NCI-H1417 treated with DMSO at 0.1 percent for 48 hours (cell line): ENCODE results near the gene TMEM47.

ENCODE experiments used
- DNase-seq: peaks from one replicate; lab custom pipeline; 2025; lab: John Stamatoyannopoulos, UW

Gene TMEM47

DNA sequence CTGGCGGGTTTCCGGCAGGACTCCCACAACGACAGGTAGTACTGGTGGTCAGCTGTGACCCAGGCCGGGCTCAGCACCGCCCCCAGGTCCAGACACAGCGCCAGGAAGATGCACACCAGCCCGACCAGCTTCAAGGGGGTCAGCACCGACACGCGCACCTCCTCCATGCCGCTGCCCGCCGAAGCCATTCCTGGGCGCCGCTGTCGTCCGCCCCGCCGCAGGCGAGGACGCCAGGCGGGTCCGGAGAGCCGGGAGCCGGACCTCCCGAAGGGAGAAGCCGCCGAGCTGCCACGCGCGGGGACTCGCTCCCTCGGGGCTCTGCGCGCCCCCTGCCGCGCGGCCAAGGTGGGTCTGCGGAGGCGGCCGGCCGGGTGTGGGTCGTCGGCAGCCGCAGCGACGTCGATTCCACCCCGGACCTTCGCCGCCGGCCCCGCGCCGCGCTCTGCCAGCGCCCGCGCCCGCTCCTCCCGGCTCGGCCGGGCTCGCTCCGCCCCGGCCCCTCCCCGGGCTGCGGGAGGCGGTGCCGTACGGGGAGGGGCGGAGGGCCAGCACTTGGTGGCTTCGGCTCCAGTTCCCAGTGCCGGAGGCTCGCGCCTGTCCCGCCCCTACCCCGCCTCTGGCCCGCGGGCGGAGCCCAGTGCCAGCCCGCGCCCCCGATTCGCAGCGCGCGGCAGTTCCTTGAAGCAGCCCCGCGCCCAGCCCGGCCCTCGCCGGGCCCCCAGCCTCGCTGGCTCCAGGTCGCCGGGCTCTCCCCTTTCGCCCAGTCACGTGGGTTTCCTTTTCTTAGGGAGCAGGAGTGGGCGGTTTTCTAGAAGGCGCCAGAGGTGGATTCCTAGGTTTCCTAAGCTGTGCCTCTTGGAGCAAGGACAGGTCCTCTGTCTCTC lies at the start of gene TMEM47:
TMEM47 (minus strand) TSS at position 444 of the 884 bp plus-strand sequence; CDS start at position 188, 256 bp downstream.
- DNase-seq = peak; percentile 34

DNA sequence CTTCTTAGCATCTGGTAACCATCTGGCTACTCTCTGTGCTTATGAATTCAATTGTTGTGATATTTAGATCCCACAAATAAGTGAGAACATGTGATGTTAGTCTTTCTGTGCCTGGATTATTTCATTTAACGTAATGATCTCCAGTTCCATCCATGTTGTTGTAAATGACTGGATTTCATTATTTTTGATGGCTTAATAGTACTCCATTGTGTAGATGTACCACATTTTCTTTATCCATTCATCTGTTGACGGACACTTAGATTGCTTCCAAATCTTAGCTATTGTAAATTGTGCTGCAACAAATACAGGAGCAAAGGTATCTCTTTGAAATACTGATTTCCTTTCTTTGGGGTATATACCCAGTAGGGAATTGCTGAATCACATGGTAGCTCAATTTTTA lies 30.0 kb upstream of the TMEM47 start:
- no peak for DNase-seq

DNA sequence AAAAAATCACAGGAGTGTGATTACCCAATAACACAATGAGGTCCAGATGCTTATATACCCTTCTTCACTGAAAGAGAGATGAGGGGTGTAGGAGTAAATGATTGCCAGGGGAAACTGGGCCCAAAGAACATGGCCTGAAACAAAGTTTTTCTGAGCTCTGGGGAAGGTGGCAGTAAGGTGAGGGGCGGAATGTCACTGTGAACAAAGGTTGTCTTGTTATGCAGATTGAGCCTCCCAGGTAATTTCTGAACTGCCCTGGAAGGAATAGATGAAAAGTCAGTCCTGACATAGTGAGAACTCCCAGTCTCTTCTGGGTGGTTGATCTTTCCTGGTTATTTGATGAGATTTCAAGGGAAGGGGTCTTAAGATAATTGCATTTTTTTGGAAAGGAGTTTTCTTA lies 2.5 kb upstream of the TMEM47 start:
- no peak for DNase-seq

GRCh38 chrX:34658326-34658725 lies 1.2 kb upstream of the TMEM47 start:
- DNase-seq = no peak

GRCh38 chrX:34657726-34658070 lies 613 bp upstream of the TMEM47 start:
- DNase-seq = no peak

DNA sequence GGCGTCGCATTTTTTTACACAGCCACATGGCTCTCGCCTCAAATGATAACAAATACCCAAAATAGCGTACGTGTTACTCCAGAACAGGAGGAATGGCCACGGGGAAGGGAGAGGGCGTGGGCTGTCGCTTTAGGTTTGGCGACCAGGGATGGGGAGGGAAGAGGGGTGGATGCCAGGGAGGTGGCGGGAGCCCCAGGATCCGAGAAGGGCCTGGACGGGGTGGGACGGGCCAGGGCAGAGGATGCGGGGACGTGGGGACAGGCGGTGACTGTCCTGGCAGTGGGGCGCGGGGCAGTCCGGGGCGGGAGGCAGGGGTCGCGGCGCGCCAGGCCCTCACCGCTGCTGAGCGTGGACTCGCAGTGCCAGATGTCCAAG lies 631 bp downstream of the TMEM47 start:
- no peak for DNase-seq

DNA sequence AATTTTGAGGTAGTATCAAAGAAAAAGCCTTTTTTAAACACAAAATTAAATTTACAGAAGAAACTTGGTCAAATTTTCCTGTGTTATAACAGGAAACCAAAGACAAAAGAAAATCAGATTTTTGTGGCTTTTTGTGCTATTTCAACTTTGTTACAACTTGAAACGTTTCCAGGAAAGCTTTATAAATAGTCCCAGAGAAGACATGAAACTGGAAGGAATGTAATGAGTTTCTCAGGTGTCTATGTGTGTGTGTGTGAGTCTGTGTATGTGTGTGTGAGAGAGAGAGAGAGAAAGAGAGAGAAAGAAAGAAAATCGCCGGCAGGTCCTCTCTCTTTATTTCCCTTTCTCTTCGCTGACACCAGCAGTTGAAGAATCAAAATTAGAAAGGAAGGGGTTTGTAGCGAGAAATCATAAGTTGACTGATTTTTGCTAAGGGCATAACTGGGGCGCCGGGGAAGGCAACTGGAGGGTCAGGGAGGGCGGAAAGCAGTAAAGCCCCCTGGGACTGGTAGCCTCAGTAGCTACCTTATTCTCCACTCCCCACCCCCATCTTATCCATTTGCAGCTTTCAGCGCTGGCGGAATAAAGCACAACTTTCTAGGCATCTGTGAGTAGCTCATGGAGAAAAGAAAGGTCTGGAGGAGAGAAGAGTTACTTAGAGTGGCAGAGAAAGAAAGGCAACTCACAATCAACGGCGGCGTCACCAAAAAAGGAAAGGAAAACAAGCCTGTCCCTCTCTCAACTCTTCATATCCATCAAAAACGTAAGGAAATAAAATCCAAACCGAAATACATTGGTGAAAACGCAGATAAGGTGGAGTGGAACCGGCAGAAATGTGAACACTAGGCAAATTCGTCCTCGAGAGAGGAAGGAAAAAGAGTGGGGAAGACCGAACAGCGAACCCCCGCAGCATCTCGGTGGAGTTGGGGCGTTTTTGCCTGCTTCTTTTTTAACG lies 1.3 kb downstream of the TMEM47 start:
- no peak for DNase-seq

DNA sequence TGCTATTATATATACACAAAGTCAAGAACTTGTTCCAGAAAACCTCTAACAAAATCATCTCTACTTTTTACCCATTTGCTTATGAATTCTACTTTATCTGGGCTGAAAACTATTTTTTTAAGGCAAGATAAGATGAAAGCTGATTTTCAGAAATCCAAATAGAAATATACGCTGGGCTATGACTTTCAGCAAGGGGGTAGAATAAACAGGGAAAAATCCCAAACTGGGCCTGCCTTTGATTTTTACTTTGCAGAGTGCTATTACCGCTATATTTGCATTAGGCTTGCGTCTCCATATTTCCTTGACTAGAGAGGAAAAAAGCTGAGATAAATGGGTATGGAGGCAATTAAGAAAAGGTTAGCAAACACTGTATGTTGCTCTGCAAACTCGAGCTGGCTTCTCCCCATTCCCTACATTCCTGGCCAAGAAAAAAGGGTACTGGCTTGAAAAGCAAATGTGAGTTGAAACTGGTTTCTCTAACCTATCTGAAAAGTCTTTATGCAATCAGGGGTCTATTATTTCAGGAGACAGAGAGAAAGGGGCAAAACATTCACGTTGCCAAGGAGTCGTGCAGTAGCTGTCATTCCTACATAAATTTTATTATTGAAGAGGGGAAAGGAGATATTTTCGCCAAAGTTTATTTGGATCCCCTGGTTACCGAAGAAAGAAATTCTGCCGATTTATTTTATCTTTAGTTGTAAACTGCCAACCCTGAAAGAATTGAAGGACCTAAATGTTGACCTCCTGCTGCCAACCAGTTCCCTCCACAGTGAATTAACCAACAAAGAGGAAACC lies 2.2 kb downstream of the TMEM47 start:
- no peak for DNase-seq

- no peak for DNase-seq
These were observed 3.3 kb downstream of the TMEM47 start for GRCh38 chrX:34653811-34654210.

- DNase-seq = no peak
These were observed 14.2 kb downstream of the TMEM47 start for GRCh38 chrX:34642849-34643248.

GRCh38 chrX:34638116-34638515 lies 19.0 kb downstream of the TMEM47 start:
- DNase-seq = no peak

GRCh38 chrX:34634349-34634748 lies 22.7 kb downstream of the TMEM47 start:
- no peak for DNase-seq

DNA sequence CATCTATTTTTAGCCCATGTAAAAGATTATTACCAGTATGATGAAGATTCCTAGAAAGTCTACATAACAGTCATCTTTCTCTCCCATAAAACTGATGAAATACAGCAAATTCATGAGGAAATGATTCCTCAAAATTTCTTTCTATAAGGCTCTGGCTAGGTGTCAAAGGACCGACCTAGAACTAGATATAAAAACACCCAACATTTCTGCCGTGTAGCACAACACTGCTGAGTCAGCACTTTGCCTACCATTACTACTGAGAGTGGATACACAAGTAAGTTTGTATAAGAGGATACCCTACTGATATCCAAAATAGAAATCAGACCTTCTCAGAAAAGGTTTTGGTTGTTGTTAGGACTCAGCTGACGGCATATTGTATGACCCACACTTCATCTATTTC lies 24.7 kb downstream of the TMEM47 start:
- DNase-seq = no peak

DNA sequence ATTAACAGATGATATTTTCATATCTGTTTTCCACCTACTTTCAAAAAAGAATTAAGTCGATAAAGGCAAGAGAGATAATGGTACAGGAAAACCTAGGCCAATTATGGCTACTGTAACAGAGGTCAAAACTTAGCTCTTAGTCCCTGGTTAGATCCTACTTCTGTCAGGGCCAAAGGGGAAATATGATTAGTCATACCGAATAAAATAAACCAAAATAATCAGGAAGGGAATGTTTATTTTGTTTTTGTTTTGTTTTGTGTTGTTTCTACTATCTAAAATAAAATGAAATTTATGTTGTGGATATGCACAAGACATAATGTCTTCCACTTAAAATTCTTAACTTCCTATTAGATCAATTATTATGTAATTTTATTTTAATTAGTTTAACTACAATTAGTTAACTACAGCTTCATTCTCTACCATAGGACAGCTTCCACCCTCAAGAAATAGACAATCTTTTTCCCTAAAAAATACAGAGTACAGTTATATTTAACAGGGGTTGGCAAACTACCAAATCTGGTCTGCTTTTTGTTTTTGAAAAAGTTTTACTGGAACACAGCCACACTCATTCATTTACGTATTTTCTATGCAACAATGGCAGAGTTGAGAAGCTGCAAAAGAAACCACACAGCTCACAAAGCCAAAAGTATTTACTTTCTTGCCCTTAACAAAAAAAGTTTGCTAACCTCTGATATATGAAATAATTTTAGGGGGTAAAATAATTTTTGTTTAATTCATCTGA lies 25.4 kb downstream of the TMEM47 start:
- DNase-seq = no peak

GRCh38 chrX:34629572-34629971 lies 27.5 kb downstream of the TMEM47 start:
- DNase-seq = no peak

GRCh38 chrX:34624416-34624815 lies 32.7 kb downstream of the TMEM47 start:
- no peak for DNase-seq

- no peak for DNase-seq
These were observed 37.2 kb downstream of the TMEM47 start for GRCh38 chrX:34619920-34620319.

DNA sequence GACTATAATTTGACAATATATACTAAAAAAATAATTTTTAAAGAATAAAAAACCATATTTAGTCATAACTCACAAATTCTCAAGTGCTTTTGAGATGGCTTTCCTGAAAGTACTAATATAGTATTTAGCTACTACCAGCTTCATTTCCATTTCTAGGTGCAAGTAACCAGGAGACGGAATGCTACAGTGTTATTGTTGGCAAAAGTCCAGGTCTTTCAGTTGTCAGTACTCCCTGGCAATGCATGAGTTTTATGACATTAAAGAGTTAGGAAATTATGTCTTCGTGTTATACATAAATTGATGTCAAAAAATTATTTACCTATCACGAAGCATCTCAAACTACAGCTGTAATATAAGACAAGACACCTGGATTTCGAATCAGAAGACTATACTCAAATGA lies 45.0 kb downstream of the TMEM47 start:
- DNase-seq = no peak

DNA sequence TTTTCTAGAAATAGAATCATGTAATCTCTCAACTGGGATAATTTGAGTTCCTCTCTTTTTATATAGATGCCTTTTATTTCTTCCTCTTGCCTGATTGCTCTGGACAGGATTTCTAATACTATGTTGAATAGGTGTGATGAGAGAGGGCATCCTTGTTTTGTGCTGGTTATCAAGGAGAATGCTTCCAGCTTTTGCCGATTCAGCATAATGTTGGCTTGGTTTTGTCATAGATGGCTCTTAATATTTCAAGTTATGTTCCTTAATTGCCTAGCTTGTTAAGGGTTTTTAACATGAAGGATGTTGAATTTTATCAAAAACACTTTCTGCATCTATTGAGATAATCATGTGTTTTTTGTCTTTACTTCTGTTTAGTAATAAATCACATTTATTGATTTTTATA lies 58.7 kb downstream of the TMEM47 start:
- no peak for DNase-seq

GRCh38 chrX:34586936-34587335 lies 70.1 kb downstream of the TMEM47 start:
- no peak for DNase-seq

- DNase-seq = no peak
These were observed 70.7 kb downstream of the TMEM47 start for GRCh38 chrX:34586346-34586911.
